GM19467 (cell line): ENCODE measurements around the gene NOP56.

Source experiments
- ATAC-seq: cut with Tn5 transposase; IDR thresholded peaks from one replicate; pipeline ENCODE4 v1.9.1; 2021; ENCODE audit warnings: mild to moderate bottlenecking, moderate library complexity; ENCODE audit not compliant: unreplicated experiment

Gene NOP56

DNA sequence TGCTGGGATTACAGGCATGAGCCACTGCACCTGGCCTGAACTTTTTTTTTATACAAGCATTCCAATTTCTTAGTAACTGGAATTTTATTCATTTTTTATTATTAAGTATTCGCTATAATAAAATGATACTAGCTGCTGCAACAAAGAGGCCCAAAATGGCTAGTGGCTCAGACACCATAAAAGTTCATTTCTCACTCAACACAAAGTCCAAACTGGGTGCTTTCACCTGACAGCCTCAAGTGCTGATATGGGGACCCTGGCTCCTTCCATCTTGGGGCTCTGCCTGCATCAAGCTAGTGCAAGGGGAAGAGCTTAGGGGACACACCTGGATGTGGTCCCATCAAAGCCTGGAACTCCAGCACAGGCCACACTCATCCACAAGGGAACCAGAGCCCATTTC, 12.2 kb upstream of the NOP56 start:
- ATAC-seq, result no peak

DNA sequence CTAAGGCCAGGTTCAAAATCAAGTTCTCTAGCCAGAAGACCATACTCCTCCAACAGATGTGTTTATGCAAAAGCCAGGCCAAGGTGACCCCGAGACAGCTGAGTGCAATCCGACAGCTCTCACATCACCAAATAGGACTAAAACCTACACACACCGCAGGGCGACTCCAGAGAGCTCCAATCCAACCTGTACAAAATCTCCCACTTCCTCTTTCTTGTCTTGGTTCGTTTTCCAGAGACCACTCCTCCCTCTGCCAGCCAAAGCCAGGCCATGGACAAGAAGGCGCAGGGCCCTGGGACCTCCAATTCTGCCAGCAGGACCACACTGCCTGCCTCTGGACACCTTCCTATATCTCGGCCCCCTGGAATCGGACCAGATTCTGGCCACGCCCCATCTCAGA, 11.5 kb upstream of the NOP56 start:
- ATAC-seq, result no peak

DNA sequence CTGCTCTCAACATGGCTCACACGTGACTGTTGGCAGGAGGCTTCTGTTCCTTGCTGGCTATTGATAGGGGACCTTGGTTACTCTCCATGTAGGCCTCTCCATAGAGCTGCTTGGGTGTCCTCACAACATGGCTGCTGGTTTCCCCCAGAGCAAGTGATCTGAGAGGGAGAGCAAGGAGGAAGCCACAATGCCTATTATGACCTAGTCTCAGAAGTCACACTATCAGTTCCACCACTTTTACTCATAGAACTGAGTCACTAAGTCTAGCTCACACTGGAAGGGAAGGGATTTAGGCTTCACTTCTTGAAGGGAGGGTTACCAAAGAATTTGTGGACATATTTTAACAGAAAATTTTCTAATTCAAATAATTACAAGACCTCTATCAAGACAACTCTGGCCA, 8.7 kb upstream of the NOP56 start:
- no peak for ATAC-seq

DNA sequence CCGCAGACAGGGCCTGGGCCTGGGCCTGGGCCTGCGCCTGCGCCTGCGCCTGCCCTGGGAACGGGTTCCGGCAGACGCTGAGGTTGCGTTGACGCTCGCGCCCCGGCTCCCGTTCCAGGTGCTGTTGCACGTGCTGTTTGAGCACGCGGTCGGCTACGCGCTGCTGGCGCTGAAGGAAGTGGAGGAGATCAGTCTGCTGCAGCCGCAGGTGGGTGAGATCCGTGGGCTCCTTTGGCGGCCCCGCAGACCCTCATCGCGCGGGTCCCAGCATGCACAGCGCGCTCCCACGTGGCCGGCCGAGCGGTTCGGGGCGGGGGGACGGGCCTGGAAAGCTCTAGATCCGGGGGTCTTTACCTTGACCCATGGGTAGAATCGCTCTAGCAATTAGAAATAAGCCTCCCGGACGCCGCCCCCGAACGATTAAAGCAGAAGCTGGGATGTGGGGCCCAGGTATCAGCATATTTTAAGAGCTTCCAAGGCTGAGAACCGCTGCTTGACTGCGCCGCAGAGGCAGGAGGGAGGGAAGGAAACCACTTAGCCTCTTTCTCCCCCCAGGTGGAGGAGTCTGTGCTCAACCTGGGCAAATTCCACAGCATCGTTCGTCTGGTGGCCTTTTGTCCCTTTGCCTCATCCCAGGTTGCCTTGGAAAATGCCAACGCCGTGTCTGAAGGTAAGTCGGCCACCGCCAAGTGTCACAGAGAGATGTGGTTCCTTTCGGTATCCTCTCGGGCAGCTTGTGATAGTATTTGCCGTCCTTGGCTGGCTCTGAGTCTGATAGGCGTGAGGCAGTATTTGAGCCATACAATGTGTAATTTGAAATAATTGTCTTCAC, 508 bp downstream of the NOP56 start:
- ATAC-seq, result peak; percentile 32

DNA sequence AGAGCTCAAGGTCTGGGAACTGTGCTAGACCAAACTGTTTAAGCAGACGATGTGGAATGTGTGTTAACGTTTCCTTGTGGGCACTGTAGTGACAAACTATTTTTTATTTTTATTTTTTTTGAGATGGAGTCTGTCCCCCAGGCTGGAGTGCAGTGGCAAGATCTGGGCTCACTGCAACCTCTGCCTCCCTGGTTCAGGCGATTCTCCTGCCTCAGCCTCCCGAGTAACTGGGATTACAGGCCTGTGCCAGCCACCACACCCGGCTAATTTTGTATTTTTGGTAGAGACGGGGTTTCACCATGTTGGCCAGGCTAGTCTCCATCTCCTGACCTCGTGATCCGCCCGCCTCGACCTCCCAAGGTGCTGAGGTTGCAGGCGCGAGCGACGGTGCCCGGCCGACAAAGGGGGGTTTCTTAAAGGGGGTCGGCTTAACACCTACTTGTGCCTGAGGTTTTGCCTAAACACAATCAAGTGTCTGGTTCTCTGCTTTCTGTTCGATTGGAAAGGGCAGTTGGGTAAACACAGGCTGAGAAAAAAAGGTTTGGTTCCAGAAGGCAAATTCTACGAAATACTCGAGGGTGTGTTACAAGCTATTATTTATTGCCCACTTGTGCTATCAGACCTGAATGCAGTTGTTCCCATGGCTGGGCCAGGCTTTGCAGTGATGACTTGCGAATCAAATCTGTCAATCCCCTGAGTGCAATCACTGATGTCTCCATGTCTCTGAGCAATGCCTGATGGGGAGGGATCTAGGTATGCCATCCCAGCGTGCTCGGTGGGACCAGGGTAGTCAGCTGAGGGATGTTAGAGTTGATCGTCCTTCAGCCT, 1.3 kb downstream of the NOP56 start:
- ATAC-seq, result no peak

DNA sequence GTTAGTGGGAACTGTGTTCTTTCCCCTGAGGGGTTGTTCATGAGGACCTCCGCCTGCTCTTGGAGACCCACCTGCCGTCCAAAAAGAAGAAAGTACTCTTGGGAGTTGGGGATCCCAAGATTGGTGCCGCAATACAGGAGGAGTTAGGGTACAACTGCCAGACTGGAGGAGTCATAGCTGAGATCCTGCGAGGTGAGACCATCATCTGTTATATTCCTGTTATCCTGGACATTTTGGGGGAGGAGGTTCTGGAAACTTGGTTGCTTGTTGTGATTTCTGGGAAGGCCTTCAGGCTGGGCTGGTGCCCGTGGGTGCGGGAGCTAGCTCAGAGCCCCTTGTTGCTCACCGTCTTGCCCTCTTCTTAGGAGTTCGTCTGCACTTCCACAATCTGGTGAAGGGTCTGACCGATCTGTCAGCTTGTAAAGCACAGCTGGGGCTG, 2.0 kb downstream of the NOP56 start:
- no peak for ATAC-seq

DNA sequence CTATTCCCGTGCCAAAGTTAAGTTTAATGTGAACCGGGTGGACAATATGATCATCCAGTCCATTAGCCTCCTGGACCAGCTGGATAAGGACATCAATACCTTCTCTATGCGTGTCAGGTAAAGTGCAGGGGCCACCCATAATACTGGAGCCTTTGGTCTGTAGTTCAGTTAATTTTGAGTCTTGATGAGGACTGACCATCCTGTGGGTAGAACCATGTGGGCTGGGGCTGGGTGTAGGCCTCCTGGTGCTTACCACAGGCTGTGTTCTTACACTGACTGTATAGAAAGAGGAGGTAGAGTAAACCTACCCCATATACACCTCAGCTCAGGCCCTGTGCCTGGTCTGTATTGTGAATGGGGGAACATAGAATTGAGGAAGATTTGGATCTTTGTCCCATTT, 2.4 kb downstream of the NOP56 start:
- ATAC-seq, result no peak

DNA sequence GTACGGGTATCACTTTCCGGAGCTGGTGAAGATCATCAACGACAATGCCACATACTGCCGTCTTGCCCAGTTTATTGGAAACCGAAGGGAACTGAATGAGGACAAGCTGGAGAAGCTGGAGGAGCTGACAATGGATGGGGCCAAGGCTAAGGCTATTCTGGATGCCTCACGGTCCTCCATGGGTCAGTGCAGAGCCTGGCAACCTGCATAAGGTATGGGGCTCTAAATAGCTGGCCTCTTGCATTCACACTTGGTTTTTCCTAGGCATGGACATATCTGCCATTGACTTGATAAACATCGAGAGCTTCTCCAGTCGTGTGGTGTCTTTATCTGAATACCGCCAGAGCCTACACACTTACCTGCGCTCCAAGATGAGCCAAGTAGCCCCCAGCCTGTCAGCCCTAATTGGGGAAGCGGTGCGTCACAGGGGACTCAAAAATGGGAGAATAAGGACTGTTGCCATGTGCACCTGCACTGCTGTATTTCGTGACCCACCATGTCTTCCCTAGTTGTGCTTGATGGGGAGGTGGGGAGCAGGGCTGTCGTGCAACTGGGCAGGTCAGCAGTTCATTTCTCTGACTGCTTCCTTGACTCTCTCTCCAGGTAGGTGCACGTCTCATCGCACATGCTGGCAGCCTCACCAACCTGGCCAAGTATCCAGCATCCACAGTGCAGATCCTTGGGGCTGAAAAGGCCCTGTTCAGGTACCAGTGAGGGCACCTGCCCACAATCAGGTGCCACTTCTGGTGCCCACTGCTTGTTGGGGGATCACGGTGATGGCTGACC, 3.1 kb downstream of the NOP56 start:
- ATAC-seq, result no peak

DNA sequence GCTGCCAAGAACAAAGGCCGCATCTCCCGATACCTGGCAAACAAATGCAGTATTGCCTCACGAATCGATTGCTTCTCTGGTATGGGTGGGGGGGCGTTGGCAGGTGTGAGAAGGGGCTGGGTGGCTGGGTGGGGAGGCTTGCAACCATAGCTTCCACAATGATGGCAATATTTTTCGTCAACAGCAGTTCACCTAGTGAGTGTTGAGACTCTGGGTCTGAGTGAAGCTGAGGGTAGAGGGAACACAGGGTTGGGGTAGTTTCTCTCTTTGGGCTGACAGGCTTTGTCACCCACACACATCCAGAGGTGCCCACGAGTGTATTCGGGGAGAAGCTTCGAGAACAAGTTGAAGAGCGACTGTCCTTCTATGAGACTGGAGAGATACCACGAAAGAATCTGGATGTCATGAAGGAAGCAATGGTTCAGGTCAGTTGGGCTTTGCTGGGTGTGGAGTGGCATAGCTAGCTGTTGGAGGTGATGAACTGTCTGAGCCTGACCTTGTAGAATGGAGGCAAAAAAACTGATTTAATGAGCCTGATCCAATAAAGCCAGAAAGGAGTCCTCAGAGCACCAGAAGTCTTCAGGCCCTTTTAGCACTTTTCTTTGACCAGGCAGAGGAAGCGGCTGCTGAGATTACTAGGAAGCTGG, 4.2 kb downstream of the NOP56 start:
- ATAC-seq, result no peak

DNA sequence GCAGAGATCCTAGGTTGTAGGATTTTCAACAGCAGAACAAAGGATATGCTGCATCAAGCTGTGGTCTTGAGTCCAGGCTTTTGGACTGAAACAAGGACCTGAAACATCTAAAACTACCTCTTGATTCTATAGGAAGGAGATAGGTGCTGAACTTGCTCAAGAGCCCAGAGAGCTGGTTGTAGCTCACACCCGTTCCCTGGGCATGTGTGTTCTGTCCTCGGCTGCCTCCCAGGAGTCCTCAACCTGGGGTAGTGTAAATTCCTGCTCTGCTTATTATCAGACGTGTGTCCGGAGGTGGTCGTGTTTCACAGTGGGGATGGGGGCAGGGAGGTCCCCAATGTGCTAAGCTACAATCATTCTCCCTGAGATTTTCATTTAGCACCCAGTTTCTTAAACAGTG, 4.8 kb downstream of the NOP56 start:
- ATAC-seq, result no peak

DNA sequence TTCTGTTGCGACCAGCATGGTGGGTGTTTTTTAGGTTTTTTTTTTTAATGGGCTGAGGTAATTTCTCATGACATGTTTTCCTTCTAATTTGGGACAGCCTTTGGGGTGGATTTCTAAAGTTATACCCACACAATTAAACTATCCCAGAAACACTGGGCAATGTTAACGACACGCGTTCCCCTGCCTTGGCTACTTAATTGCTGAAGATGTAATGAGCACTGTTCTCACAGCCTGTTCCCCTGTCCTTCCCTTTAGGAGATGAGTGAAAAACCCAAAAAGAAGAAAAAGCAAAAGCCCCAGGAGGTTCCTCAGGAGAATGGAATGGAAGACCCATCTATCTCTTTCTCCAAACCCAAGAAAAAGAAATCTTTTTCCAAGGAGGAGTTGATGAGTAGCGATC, 5.2 kb downstream of the NOP56 start:
- ATAC-seq, result no peak

DNA sequence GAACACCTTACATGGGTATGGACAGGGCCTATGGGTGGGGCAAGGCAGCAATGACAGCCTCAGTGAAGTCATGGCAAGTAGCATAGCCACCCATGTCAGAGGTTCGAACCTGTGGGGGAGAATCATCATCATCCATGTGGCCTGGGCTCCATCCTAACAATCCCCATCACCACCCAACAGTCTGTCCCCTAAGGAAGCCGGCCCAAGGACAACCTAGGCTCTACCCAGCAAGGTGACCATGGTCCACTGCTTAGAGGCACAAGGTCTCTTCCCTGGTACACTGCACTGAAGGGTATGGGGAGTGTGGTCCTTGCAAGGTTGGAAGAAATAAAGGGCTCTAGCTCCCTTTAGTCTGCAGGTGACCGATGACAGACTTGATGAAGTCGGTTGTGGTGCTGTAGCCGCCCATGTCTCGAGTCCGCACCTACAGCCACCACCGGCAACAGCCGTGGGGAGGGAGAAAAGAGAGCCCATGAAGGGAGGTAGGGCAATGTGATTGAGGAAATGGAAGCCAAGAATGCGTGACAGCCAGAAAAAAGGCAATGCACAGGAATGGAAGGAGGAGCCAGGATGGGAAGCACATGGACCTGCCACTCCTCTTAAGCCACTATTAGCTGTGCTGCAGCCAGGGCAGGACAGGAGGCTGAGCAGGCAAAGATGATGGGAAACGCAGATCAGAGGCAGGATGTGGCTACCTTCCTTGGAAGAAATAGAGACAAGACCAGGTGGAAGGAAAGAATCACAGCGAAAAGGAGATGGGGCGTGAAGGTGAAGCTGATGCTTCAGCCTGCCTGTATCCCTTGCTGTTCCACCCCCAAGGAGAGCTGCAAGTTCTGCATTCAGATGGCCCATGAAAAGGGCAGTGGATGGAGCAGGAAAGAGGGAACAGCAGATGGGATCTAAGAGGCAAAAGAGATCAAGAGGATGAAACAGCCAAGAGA, 6.3 kb downstream of the NOP56 start:
- no peak for ATAC-seq

DNA sequence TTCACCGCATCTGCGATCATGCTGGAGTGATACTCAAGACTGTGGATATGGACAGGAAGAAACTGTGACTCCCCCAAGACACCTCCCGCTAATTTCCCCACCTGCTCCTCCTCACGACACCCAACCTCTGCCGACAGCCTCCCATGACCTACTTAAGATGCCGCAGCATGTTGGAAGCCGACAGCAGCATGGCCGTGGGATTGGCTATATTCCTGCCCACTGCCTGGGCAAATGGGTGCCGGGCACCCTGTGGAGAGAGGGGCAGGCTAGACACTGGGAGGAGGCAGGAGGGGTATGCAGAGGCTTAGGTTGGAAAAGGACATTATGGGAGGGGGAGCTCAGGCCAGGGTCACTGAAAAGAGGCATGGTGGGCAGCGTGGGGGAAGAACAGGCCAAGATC, 7.1 kb downstream of the NOP56 start:
- ATAC-seq, result no peak

DNA sequence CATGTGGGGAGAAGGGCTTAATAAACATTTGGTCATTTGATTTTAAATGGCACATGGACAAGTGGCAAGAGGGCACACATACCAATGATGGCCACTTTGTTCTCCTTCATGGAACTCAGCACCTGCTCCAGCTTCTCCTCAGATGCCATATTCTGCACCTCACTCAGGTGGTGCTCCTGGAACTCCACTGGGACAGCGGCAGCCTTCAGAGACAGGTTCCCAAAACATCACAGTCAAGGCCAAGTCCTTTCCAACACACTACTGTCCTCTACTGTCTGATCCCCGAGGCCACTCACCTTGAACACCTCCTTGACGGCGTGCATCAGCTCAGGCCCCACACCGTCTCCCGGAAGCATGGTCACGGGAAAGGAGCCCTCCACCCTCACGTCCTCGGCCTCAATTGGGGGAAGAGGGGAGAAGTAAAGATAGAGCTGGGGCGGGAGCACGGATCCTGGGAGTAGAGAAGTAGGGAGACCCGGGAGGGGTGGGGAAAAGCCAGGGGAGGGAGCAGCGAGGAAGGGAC, 11.0 kb downstream of the NOP56 start:
- no peak for ATAC-seq

DNA sequence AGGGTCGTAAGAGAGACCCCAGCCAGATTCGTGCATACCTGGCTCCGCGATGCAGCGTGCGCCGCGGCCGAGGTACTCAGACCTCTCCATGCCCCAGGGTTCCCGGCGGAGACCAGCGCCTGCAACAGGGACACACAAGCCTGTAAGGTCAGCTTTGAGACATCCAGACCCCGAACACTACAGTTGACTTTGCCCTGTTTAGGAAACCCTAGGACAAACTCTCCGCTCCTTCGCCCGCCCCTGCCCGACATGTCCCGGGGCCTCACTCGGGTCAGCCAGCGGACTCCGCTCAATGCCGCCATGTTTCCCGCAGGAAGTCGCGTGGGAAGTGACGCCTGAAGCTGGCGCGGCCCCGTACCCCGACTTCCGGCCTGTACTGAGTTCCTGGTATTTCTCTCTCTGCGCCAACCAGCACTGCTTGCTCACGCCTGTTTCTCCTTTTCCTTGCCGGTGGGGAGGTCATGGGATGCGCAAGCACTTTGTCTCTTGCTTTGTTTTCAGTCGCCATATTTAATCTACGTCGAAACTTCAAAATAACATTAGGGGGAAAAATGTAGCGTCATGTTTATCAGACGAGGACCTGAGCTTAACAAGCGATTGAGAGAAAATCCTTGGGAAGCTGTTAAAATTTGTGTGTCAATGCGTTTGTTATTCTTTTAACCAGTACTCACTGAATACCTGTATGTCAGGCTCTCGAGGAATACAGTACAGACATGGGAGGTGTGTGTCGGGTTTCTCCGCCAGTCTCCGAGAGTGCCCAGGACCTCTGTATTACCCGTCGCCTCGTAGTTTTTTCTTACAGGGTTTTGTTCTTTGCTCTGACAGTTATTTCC, 11.7 kb downstream of the NOP56 start, which contains the start of gene IDH3B:
Gene IDH3B (minus strand): TSS at position 330 of the 833 bp plus-strand sequence. CDS start 28 bp downstream, at position 302.
- ATAC-seq, result peak; percentile 67

DNA sequence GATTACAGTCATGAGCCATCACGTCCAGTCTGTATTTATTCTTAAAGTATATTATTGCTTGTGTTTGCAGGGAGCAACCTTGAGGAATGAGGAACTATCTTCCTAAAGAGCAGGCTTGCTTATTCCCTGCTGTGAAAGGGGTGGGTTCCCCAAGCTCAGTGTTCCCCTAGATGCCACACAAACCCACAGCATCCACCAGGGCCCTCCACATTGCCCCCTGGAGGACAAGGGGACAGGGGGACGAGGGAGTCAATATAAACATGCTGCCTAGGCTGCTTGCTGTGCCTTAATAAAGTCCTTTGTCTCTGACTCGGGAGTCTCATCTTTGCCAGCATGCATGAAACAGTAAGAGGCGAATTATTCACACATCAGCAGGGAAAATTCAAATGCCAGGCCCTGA, 19.5 kb downstream of the NOP56 start:
- ATAC-seq, result no peak

DNA sequence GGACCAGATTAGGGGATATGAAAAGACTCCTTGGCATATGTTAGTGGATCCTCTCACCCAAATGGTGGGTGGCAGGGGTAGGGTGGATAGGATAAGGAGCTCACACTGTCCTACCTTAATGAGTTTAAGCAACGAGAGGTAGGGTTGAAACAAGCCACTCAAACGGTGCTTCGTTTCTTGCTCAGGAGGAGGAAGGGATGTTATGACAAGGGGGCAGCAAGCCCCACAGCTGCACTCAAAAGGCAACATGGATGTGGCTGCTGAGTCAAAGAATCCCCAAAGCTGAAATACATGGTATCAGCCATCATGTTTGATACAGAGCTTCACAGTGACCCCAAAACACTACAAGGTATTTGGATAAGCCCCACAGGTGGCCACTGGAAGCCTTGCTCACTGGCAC, 20.0 kb downstream of the NOP56 start:
- no peak for ATAC-seq

DNA sequence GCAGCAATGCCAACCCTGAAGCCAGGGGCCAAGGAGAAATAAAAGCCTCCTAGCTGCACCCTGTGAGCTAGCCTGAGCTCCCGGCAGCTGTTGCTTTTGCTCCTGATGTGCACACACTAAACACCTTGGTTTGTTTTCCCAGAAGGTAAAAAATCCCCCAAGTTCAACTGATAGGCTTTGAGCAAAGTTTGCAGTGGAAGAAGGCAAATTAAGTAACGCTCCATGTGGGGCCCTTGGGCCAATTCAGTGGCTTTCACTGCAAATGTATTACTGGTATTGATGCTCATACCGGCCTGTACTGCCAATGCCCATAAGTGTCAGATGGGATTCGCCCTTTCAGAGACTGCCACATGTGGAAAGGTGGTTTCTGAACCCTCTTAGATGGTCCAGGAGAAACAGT, 21.0 kb downstream of the NOP56 start:
- no peak for ATAC-seq

DNA sequence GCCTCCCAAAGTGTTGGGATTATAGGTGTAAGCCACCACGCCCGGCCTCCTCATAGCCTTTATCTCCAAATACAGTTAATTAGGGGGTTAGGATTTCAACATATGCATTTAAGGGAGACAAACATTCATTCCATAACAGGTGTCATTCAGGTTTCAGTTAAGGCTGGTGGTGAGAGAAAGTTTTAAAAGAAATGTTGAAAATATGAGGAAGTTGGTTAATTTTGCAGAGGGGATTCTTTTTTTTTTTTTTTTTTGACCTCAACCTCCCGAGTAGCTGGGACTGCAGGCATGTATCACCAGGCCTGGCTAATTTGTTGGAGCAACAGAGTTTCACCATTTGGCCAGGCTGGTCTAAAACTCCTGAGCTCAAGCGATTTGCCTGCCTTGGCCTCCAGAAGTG, 27.6 kb downstream of the NOP56 start:
- ATAC-seq, result no peak
